Tibial nerve (tissue), 4 donors: Measurements from ENCODE around the gene CNPPD1.
A peak's percentile ranks its signal among the peaks of the same experiment; 100 is the strongest.

Source experiments
- EP300 ChIP-seq, 2 donors: sonication (generic); formaldehyde crosslinking; IDR thresholded peaks; one replicate each; pipeline ENCODE4 v1.6.1; 2017; ENCODE audit warnings: antibody characterized with exemption in 2 of 2, mild to moderate bottlenecking in 1 of 2
- TF ChIP-seq, protein P1 (sequence below), 5 experiments: fragments of 200-600 bp in 3 of 5; fragments of 450-650 bp in 2 of 5; sonication (generic) in 3 of 5; IDR thresholded peaks; one replicate each; pipeline ENCODE4 v1.5.1; 2016 to 2019; ENCODE audit warnings: antibody characterized with exemption in 5 of 5, mild to moderate bottlenecking in 3 of 5, moderate library complexity in 2 of 5

GRCh38 chr2:219218732-219219701, 42.3 kb upstream of the CNPPD1 start, which contains the start of gene ABCB6:
- TF ChIP-seq, protein P1, sequence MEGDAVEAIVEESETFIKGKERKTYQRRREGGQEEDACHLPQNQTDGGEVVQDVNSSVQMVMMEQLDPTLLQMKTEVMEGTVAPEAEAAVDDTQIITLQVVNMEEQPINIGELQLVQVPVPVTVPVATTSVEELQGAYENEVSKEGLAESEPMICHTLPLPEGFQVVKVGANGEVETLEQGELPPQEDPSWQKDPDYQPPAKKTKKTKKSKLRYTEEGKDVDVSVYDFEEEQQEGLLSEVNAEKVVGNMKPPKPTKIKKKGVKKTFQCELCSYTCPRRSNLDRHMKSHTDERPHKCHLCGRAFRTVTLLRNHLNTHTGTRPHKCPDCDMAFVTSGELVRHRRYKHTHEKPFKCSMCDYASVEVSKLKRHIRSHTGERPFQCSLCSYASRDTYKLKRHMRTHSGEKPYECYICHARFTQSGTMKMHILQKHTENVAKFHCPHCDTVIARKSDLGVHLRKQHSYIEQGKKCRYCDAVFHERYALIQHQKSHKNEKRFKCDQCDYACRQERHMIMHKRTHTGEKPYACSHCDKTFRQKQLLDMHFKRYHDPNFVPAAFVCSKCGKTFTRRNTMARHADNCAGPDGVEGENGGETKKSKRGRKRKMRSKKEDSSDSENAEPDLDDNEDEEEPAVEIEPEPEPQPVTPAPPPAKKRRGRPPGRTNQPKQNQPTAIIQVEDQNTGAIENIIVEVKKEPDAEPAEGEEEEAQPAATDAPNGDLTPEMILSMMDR (IDR thresholded peaks at IDR 0.05): peak in 1 of 5 experiments; percentile 31
- TF ChIP-seq EP300 (IDR thresholded peaks at IDR 0.05): peak; percentile 85 to 92
